Measurements from ENCODE around the gene FBXW7.
A peak's percentile ranks its signal among the peaks of the same experiment; 100 is the strongest.

Gene FBXW7

DNA sequence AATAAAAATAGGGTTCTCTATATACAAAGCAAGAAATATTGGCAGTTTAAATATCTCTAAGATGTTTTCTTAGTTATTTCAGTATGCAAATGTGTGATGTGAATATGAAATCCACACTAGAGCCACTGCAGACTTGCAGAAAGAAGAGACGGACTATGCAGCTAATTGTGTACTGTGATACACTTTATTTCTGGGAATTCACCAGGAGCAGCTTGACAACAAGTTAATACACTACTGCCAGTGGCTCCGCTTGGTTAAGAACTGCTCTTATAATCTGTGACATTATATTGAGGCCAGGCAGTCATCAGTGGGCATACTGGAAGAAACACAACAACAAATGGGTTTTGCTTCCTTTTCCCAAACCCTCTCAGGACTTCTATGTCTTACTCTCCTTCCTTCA lies 172.0 kb downstream of the FBXW7 start:
- DNase-seq: no peak

DNA sequence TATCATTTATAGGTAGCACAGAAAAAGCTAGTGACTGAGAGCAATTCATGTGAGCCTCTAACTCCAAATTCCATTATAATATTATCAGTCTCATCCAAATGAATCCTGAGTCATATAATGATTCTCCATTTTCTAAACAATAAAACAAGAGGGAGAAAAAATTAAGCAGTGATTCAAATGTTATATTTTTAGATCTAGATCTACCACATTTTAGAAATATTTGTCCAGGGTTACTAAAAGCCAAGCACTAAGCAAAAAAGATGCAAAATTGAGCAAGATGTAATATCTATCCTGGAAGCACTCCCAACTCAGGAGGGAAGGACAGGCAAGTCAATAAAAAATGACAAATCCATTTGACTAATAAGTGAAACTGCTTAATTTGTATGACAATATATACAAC lies 172.8 kb downstream of the FBXW7 start:
- DNase-seq: no peak

DNA sequence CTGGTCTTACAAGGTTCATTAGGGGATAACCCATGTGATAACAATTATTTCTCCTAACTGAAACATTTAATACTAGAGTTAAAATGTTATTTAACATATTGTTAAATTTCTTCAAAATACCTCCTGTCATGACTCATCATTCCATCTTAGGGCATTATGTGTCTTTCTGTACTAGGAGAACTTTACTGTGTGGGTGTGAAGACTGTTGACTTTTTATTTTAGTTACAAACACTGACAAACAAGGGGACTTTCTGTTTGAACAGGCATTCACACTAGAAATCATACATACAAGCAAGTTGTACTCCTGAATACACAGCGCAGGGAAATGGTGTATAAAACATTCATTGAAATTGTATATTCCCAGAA lies 175.9 kb downstream of the FBXW7 start:
- no peak for DNase-seq

DNA sequence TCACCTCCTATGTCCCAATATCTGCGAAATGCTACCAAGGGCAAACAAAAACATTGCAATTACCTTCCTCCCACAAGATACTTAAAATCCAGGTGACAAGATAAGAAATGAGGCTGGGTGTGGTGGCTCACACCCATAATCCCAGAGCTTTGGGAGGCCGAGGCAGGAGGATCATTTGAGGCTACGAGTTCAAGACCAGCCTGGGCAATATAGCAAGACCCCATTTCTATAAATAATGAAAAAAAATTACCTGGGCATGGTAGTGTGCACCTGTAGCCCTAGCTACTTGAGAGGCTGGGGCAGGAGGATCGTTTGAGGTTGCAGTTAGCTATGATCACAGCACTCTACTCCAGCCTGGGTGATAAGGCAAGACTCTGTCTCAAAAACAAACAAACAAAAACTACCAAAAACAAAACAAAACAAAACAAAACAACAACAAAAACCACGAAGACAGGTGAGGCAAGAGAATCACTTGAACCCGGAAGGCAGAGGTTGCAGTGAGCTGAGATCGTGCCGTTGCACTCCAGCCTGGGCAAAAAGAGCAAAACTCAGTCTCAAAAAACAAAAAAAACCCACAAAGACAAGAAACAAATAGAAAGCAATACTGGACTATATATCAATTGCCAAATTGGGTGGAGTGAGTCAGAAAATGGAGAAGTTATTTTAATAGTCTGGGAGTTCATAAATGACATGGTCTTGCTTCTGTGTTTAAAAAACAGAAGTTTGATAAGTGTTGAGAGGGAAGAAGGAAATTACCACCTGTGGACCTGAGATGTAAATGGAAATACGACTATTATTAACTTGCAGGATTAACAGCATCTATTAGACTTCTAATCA lies 176.5 kb downstream of the FBXW7 start:
- DNase-seq: peak; percentile 12

DNA sequence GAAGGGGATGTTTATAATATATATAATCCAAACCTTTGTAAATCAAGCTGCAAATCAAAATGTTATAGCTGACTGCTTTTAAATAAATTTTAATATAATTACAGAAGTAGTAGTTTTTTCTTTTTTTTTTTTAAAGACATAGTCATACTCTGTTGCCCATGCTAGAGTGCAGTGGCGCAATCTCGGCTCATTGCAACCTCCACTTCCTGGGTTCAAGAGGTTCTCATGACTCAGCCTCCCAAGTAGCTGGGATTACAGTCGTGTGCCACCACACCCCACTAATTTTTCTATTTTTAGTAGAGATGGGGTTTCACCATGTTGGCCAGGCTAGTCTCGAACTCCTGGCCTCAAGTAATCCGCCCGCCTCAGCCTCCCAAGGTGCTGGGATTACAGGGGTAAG lies 178.7 kb downstream of the FBXW7 start:
- no peak for DNase-seq

DNA sequence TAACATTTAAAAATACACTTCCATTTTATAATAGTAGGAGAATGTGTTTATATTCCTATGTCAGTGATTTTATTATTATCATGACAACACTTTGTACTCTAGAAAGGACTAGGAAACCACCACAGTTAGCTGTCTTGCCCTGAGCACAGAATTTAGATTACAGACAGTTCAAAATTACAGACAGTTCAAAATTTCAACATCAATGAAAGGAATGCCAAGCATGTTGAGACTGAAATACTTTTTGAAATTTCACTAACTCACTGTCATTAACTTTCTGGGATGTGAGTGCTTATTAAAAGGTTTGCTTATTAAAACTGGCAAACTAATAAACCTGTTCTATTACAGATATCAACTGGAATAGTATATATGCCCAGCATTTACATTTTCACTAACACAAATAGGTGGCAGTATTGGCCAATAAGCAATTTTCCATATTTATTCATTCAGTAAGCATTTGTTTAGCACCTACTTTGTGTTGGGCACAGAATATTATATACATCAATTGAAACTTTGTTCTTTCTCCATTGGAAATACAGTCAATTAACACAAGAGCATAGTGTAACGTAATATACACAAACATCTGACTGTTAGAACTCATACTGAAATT lies 179.4 kb downstream of the FBXW7 start:
- peak; percentile 38 for DNase-seq

DNA sequence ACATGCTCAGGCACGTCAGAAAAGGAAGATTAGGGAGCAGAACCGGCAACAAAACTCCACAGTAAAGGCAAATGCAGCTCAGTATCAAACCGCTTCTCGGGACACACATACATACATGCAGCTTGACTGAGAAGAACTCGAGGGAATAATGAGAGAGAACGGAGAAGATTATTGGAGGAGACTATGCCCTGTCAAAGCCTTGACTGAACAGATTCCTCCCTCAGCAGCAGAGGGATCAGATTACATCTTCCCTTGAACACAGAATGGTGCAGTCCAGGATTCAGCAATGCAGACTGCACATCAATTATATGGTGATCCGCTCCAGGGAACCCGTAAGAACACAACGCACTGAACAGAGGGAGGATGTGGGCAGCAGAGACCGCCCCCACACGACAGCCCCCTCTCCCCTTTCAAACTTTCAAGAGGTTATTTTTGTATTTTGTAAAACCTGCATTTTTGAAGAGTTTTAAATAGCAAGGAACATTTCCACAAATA lies 183.2 kb downstream of the FBXW7 start:
- peak; percentile 53 for DNase-seq

DNA sequence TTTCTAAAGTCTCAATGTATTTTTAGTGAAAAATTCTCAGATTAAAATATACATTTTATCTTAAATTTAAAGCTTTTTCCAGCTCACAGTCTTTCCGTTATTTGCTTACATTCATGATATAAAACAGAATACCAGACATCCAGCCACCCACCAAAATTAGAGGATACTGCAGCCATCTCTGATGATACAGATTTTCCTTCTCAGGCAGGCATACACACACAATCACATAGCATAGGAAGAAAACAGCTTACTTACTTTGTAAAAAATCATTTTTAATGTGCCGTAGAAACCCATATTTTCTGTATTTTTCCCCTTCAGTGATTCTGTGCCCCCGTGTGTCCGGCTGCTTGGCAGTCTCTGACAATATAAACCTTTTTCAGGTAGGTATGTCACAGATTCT lies 183.7 kb downstream of the FBXW7 start:
- DNase-seq: no peak

DNA sequence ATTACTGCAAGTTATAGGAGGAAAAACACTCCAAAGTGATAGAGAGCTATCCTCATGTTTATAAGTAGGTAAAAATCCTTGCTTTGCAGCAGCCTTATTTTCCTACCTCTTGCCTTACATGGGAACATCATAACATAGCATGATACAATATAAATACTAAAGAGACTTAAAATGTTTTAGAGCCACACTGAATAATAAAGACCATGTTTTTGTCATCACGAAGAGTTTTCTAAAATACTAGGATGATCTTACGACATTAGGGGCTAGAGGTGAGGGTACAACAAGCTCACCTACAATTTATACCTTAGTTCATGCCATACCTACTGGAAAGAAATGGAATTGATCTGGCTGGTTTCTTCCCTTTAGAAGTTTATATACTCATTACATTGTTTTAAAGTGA lies 184.8 kb downstream of the FBXW7 start:
- no peak for DNase-seq

DNA sequence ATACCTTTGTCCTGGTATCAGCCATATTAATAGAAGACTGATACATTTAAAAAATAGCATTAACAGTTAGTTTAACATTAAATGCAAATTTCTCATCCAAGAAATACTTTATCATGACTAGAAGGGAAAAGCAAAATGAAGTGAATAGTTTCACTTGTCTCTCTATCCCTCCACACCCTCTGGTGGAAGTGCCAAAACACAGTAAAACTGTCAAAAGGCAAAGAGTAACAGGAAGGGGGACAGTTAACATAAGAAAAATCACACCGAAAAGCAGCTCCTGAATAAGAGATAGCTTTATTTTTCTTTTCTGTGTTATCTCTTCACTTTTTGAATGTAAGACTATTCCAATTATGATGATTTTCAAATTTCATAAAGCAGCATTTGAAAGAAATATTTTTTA lies 187.2 kb downstream of the FBXW7 start:
- peak; percentile 45 for DNase-seq

DNA sequence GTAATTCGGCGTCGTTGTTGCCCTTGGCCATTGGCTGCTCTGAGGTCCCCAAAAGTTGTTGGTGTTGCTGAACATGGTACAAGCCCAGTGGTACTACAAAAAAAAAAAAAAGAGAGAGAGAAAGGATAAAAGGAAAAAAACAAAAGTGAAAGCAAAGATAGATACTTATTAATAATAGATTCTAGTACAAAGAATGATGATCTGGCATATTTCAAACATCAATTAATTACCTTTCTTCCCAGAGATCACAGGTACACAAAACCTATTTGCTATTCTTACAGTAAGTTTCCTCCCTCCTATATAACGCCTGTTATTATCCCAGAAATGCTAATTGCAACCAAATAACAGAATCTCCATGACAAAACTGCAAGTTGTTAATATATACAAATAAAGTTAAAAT lies 188.9 kb downstream of the FBXW7 start:
- DNase-seq: no peak

DNA sequence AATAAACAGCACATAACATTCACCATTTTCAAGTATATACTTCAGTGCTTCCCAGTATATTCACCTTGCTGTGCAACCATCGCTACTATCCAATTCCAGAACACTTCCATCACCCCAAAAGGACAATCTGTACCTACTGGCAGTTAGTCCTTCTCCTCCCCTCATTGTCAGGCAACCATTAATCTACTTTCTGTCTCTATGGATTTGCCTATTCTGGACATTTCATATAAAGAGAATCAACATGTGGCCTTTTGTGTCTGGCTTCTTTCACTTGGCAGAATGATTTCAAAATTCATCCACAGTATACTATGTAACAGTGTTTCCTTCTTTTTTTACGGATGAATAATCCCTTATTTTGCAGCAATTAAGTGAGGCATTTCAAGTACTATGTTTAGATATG lies 189.4 kb downstream of the FBXW7 start:
- DNase-seq: no peak

DNA sequence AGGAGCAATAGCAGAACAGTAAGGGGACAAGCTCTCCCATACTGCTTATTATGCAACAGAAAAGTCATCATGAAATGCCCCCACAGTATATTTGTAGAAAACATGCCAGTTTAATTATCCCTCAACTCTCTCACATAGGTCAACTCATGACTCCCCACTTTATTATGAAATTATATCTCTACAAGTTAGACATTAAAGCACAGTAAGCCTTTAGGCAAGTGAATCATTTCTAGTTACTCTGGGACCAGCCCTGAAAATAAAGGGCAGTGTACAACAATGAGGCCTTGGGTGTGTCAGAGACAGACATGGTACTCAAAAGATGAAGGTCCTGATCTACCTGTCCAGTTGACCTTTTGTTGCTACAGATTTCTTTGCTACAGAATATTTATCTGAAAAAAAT lies 191.9 kb downstream of the FBXW7 start:
- no peak for DNase-seq

DNA sequence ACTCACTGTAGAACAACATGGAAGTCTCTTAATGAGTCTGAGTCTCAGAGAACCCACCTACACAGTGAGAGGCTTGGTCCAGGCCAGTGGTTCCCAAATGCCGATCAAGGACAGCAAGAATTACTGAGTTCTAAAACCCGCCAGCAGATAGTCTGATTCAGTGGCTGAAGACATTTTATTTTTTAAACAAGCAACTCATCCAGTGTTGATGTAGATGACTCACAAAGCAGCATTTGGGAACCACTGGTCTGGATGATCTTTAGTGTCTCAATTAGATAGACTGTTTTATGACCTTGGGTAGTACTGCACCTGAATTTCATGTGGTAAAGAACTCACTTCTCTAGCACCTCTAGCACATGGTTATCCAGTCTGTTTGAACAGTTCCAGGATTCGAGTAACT lies 193.6 kb downstream of the FBXW7 start:
- DNase-seq: no peak

DNA sequence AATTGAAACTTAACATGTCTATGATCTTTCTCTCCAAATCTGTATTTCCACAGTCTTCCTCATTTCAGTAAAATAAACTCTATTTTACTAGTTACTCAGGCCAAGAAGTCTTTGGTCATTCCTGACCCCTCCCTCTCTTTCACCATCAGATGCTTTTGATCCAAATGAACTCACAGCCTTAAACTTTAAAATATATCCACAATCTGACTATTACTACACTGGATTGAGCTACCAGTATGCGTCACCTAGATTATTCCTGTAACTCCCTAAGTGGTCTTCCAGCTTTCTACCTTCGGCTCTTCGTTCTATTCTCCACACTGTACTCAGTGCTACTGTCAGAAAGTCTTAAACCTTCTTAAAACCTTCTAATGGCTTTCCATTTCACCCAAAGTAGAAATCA lies 195.1 kb downstream of the FBXW7 start:
- no peak for DNase-seq

DNA sequence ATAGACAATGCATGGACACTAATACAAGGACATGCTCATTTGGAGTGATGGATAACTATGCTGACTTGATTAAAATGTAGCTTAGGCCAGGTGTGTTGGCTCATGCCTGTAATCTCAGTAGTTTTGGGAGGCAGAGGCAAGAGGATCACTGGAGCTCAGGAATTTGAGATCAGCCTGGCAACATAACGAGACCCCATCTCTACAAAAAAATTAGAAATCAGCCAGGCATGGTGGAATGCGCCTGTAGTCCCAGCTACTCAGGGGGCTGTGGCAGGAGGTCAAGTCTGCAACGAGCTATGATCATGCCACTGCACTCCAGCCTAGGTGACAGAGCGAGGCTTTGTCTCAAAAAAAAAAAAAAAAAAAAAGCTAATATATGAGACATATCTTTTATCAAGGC lies 196.3 kb downstream of the FBXW7 start:
- no peak for DNase-seq

DNA sequence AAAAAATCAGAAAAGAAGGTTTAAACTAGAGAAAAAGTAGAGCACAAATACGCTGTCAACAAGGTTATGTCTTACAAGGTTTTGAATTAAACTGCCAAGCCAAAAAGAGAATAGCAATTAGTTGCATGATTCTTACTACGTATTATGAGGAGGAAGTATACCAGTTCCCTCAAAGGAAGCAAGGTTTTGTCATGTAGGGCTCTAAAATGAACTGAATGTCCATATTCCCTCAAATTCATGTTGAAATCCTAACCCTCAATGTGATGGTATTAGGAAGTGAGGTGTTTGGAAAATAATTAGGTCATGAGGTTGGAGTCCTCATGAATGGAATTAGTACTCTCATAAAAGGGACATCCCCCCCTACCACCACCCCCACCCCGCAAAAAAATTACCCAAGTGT lies 201.0 kb downstream of the FBXW7 start:
- no peak for DNase-seq

DNA sequence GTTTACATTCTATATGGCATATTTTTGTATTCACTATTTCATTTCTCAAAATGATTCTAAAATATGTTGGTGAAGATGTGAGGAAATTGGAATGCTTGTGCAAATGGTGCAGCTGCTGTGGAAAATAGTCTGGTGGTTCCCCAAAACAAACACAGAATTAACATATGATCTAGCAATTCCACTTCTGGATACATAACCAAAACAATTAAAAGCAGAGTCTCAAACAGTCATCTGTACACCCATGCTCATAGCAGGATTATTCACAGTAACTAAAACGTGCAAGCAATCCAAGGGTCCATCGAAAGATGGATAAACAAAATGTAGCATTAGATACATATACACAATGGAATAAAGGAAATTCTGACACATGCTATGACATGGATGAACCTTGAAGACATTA lies 204.8 kb downstream of the FBXW7 start:
- no peak for DNase-seq

DNA sequence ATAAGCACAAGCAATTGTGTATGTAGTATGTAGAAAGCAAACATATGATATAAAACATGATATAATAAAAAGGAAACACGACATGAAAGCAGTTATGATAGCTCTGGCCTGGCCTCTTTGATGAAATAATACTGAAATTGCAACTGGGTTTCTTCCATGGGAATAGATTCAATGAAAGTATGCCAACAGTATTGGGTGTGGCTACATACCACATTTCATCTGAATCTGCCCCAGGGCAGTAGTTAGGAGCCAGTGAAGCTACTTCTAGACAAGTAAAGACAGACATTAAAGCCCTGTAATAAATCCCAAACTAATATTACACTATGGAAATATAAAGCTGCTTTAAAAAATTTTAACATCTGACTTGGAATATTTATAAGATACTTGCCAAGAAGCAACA lies 207.3 kb downstream of the FBXW7 start:
- no peak for DNase-seq

DNA sequence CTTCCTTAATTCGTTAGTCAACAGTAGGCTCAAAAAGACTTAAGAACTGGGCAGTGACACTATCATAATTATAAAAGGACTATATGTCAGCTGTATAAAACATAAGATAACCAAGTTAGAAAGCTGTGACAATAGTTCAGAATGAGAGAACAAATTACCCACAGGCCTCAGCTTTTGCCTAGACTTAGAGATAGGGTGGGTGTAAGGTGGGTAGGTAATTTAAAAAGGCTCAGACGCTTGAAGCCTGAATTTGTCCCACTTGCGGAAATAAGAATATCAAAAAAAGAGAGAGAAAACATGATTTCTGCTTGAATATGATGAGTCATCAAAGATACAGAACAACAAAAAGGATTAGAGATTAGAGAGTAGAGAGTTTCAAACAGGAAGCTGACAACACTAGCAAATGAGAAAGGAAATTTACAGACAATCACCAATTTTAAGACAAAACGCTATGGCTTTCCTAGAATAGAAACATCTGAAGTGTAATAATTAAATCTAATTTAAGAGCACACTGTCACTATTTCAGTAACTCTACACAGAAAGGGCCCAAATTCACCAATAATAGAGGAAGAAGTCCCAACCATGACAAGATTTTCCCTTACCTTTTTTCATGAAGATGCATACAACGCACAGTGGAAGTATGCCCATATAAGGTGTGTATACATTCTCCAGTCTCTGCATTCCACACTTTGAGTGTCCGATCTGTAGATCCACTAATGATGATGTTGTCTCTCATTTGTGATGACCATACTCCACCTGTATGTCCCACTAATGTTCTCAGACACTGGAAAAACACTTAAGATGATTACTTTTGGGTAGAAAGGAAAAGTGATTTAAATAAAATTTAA lies 208.1 kb downstream of the FBXW7 start:
- no peak for DNase-seq

DNA sequence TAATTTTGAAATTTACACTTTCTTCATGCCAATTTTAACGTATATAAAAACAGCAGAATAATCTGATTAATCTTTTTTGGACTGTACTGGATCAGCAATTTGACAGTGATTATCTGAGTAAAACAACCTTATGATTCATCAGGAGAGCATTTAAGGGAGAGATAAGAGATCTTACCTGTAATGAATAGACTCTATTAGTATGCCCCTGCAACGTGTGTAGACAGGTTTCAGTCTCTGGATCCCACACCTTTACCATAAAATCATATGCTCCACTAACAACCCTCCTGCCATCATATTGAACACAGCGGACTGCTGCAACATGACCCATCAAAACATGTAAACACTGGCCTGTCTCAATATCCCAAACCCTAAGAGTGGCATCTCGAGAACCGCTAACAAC lies 210.1 kb downstream of the FBXW7 start:
- no peak for DNase-seq

DNA sequence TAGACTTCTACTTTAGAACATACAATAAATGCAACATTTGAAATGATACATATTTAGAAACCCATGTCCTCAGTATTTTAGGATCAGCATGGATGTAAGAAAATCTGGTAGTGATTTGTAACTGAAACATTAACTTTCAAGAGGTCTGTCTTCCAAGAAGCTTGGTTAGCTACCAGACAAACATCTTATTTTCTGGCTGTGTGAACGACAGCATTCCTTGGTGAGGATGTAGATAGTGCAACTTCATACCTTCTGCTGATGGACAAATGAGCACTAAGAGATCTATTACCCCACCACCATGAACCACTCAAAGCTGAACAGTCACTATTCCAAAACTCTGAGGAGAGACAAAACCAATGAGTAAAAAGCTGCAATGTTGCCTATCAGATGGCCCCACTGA lies 212.7 kb downstream of the FBXW7 start:
- no peak for DNase-seq

DNA sequence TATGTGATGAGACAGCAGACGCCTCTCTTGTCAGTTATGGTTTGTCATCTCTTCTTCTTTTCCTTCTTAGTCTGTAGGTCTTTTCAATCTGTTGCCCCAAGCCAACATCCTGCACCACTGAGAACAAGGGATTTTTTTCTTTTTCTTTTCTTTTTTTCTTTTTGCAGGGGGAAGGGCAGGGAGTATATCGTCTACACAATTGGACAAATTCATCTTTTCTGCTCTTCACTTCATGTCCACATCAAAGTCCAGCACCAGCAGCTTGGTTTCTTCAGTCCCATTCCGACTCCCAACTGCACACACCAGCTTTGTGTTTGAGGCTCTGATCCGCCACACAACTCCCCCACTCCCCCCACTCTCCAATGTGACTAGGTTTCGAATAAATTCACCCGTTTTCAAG lies 213.2 kb downstream of the FBXW7 start:
- no peak for DNase-seq

DNA sequence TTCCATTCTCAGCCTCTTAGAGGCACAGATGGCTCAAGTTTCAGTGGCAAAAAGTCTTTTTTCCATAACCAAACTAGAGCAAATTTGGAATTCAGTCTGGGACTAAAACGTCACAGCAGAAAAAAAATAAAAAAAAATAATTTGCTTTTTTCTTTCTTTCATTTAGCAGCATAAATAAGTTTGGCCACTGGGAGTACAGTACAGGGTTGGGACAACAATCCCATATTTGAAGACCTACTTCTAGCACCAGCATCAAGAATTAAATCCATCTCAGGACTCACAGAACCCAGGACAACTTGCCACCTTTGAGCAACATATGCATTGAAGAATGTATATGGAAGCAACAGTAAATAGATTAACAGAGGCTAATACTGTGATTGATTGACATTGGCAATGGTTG lies 214.0 kb downstream of the FBXW7 start:
- DNase-seq: no peak

All from OCI-M1 (cell line).